ENCODE data around the gene CDC42BPA.

GRCh38 chr1:227069490-227069889, 248.8 kb downstream of the CDC42BPA start:
- TF ChIP-seq CTCF (CRISPR knock-in tag; IDR thresholded peaks at IDR 0.05) (no peak), MXI1 (IDR thresholded peaks at IDR 0.05; ENCODE audit: borderline replicate concordance, low read depth, low read length) (no peak)
